Measurements from ENCODE around the gene N4BP2L2. TPM values are rescaled to one million over a fixed set of nuclear protein-coding genes. Genes with fewer than 3 reads are reported as not detected.
A peak's percentile ranks its signal among the peaks of the same experiment; 100 is the strongest.
"Not testable (repeated sequence)": the region's sequence is repeated elsewhere in the genome, so short reads cannot be mapped to it uniquely, and the experiment has no call there.

N4BP2L2 gene
- 100 to 1,000 TPM; 141 to 155 TPM for total RNA-seq

- Mint-ChIP-seq H3K27ac (peak within 1 kb of the TSS; percentile 92 to 100), H3K4me3 (peak within 1 kb of the TSS; percentile 99), H3K4me1 (ENCODE audit: low read depth in 2 of 2) (peaks cover 38 to 47% of the 10 kb centered on the region in 2 donors)
Observed at GRCh38 chr13:32538621-32539246, at the start of gene N4BP2L2. Gene N4BP2L2, minus strand, starts transcription at chr13:32538795. Its CDS starts 1,768 bp downstream, at chr13:32537027.

DNA sequence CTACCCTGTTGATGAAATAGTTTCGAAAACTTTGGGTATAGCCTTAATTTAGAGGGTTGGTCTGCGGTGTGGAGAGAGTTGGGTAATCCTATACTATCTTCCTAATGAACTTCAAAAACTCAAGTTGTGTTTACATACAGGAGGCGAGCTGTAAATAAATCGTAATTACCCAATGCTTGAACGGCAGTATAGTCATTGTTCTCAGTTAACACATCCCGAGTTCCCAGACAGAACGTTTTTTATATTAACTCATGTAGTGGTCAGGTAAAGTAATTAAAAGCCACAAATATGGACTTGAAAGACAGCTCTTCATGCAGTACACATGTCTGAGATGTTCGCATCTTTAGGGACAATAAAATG is 49.2 kb upstream of the N4BP2L2 start:
- Mint-ChIP-seq H3K4me3 (peak overlapping the region; percentile 90), H3K27me3 (no peaks in the 10 kb centered on the region), H3K36me3 (no peaks in the 10 kb centered on the region), H3K27ac (peak overlapping the region; percentile 85 to 97), H3K4me1 (ENCODE audit: low read depth in 2 of 2) (peaks cover 42% of the 10 kb centered on the region in 2 donors), H3K9me3 (no peaks in the 10 kb centered on the region)
- ATAC-seq (no peak), DNase-seq (ENCODE audit: low spot score) (no peak)

More at GRCh38 chr13:32538621-32539246, at the start of gene N4BP2L2:
- Mint-ChIP-seq H3K9me3 (no peaks in the 10 kb centered on the region), H3K36me3 (peaks cover 25% of the 10 kb centered on the region), H3K27me3 (peaks cover 0 to 3% of the 10 kb centered on the region in 2 donors)
- DNase-seq (ENCODE audit: low spot score) (peak; percentile 92), ATAC-seq (peak; percentile 96 to 98)

GRCh38 chr13:32587011-32587810 is 48.6 kb upstream of the N4BP2L2 start:
- Mint-ChIP-seq H3K27ac (peak overlapping the region; percentile 85 to 97), H3K36me3 (no peaks in the 10 kb centered on the region), H3K4me3 (peak overlapping the region; percentile 90), H3K4me1 (ENCODE audit: low read depth in 2 of 2) (peaks cover 37 to 42% of the 10 kb centered on the region in 2 donors), H3K9me3 (no peaks in the 10 kb centered on the region), H3K27me3 (no peaks in the 10 kb centered on the region)
- peak; percentile 48 to 51 for ATAC-seq
- DNase-seq (ENCODE audit: low spot score): peak; percentile 76

- H3K27me3 Mint-ChIP-seq: no peaks in the 10 kb centered on the region
- no peaks in the 10 kb centered on the region for H3K36me3 Mint-ChIP-seq
- H3K27ac Mint-ChIP-seq: peak within 1 kb of the TSS; percentile 85 to 97
- H3K4me1 Mint-ChIP-seq (ENCODE audit: low read depth in 2 of 2): peaks cover 31 to 37% of the 10 kb centered on the region in 2 donors
- peak within 1 kb of the TSS; percentile 91 for H3K4me3 Mint-ChIP-seq
- peak; percentile 97 to 98 for ATAC-seq
- H3K9me3 Mint-ChIP-seq: no peaks in the 10 kb centered on the region
- peak; percentile 97 for DNase-seq (ENCODE audit: low spot score)
Observed at GRCh38 chr13:32586080-32586900, 47.7 kb upstream of the N4BP2L2 start, which contains the start of gene PDS5B. Gene PDS5B, plus strand, starts transcription at chr13:32586452. Its CDS starts 62,321 bp downstream, at chr13:32648773.

DNA sequence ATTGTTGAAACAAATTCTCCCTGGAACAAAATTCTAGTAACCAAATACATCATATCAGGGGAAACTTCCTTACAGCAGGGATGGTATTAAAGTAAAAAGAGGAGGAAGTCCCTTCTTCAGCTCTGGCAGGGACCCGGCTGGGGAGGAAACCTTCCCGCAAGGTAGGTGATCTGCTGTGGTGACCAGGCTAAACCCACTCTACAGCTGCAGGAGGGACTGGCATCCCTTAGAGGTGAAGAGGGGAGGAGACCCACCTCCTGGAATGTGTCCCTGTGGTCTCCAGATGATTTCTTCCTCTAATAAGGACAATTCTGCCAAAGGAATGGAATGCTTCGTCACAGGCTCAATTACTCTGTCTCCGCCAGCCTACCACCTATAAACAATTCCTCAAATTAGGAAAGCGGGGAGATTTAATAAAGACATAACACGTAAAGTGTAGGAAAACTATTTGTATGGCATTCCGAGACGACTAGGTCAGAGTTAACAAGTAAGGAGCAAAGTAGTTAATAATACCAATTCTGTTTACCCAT is 47.0 kb upstream of the N4BP2L2 start:
- Mint-ChIP-seq H3K36me3 (no peaks in the 10 kb centered on the region), H3K4me3 (peak overlapping the region; percentile 91), H3K27me3 (no peaks in the 10 kb centered on the region), H3K9me3 (no peaks in the 10 kb centered on the region), H3K27ac (peak overlapping the region; percentile 68 to 90), H3K4me1 (ENCODE audit: low read depth in 2 of 2) (peaks cover 30 to 37% of the 10 kb centered on the region in 2 donors)
- ATAC-seq: no peak
- no peak for DNase-seq (ENCODE audit: low spot score)

DNA sequence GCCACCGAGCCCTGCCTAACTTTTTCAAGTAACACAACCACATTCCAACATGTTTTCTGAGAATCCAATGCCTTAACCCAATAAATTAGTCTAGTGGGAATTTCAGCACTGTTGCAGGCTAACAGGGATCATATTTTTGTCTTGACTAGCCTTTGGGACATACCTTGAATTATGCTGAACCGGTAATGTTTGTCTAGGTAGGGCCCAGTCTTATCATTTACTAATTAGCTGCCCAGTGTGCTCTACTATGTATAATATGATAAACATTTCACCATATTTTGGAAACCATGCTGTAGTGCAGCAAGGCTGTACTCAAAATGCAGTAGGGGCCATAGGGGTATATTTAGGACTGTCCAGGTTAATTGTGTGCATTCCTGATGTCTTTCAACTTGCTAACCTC is 44.4 kb upstream of the N4BP2L2 start:
- no peak for ATAC-seq
- H3K36me3 Mint-ChIP-seq: no peaks in the 10 kb centered on the region
- no peaks in the 10 kb centered on the region for H3K27me3 Mint-ChIP-seq
- H3K9me3 Mint-ChIP-seq: peaks cover 6% of the 10 kb centered on the region
- H3K4me3 Mint-ChIP-seq: no peak overlapping the region
- no peak for DNase-seq (ENCODE audit: low spot score)
- H3K4me1 Mint-ChIP-seq (ENCODE audit: low read depth in 2 of 2): peaks cover 14 to 18% of the 10 kb centered on the region in 2 donors
- no peak overlapping the region for H3K27ac Mint-ChIP-seq

GRCh38 chr13:32582281-32582680 is 43.7 kb upstream of the N4BP2L2 start:
- peaks cover 7 to 11% of the 10 kb centered on the region in 2 donors for H3K4me1 Mint-ChIP-seq (ENCODE audit: low read depth in 2 of 2)
- peaks cover 3% of the 10 kb centered on the region for H3K36me3 Mint-ChIP-seq
- peaks cover 8% of the 10 kb centered on the region for H3K9me3 Mint-ChIP-seq
- no peak overlapping the region for H3K27ac Mint-ChIP-seq
- no peak overlapping the region for H3K4me3 Mint-ChIP-seq
- DNase-seq (ENCODE audit: low spot score) (no peak), ATAC-seq (no peak)
- H3K27me3 Mint-ChIP-seq: no peaks in the 10 kb centered on the region

- Mint-ChIP-seq H3K4me1 (ENCODE audit: low read depth in 2 of 2) (peaks cover 7 to 11% of the 10 kb centered on the region in 2 donors), H3K27ac (no peak overlapping the region), H3K4me3 (no peak overlapping the region), H3K36me3 (peaks cover 8% of the 10 kb centered on the region), H3K27me3 (no peaks in the 10 kb centered on the region), H3K9me3 (peaks cover 13% of the 10 kb centered on the region)
- ATAC-seq: no peak
- DNase-seq (ENCODE audit: low spot score): no peak
Observed at GRCh38 chr13:32581177-32581786, 42.7 kb upstream of the N4BP2L2 start.

DNA sequence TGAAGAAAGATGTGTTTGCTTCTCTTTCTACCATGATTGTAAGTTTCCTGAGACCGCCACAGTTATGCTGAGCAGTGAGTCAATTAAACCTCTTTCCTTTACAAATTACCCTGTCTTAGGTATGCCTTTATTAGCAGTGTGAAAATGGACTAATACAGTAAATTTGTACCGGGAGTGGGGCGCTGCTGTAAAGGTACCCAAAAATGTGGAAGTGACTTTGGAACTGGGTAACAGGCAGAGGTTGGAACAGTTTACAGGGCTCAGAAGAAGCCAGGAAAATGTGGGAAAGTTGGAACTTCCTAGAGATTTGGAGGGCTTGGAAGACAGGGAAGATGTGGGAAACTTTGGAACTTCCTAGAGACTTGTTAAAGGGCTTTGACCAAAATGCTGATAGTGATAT is 38.4 kb upstream of the N4BP2L2 start:
- H3K27ac Mint-ChIP-seq: no peak overlapping the region
- no peak for DNase-seq (ENCODE audit: low spot score)
- H3K36me3 Mint-ChIP-seq: peaks cover 8% of the 10 kb centered on the region
- H3K9me3 Mint-ChIP-seq: peaks cover 13% of the 10 kb centered on the region
- no peak for ATAC-seq
- H3K27me3 Mint-ChIP-seq: no peaks in the 10 kb centered on the region
- no peaks in the 10 kb centered on the region for H3K4me1 Mint-ChIP-seq (ENCODE audit: low read depth in 2 of 2)
- no peak overlapping the region for H3K4me3 Mint-ChIP-seq

GRCh38 chr13:32575687-32576086 is 37.1 kb upstream of the N4BP2L2 start:
- not testable (repeated sequence) for H3K27ac Mint-ChIP-seq; DNase-seq (ENCODE audit: low spot score); ATAC-seq; H3K4me1 Mint-ChIP-seq (ENCODE audit: low read depth in 2 of 2); H3K36me3 Mint-ChIP-seq; H3K27me3 Mint-ChIP-seq; H3K4me3 Mint-ChIP-seq
- peaks cover 13% of the 10 kb centered on the region for H3K9me3 Mint-ChIP-seq

GRCh38 chr13:32560842-32561241 is 22.2 kb upstream of the N4BP2L2 start:
- H3K4me1 Mint-ChIP-seq (ENCODE audit: low read depth in 2 of 2); DNase-seq (ENCODE audit: low spot score); H3K27me3 Mint-ChIP-seq; H3K9me3 Mint-ChIP-seq; H3K4me3 Mint-ChIP-seq; H3K27ac Mint-ChIP-seq; ATAC-seq: not testable (repeated sequence)
- H3K36me3 Mint-ChIP-seq: peaks cover 13% of the 10 kb centered on the region

GRCh38 chr13:32555613-32556012 is 17.0 kb upstream of the N4BP2L2 start:
- ATAC-seq (no peak), DNase-seq (ENCODE audit: low spot score) (no peak)
- Mint-ChIP-seq H3K36me3 (peaks cover 2% of the 10 kb centered on the region), H3K27me3 (peaks cover 11 to 15% of the 10 kb centered on the region in 2 donors), H3K27ac (no peak overlapping the region), H3K4me1 (ENCODE audit: low read depth in 2 of 2) (peaks cover 0 to 3% of the 10 kb centered on the region in 2 donors), H3K4me3 (no peak overlapping the region), H3K9me3 (peaks cover 3% of the 10 kb centered on the region)

- no peak overlapping the region for H3K27ac Mint-ChIP-seq
- ATAC-seq (no peak), DNase-seq (ENCODE audit: low spot score) (no peak)
- no peaks in the 10 kb centered on the region for H3K36me3 Mint-ChIP-seq
- no peak overlapping the region for H3K4me3 Mint-ChIP-seq
- peaks cover 3 to 5% of the 10 kb centered on the region in 2 donors for H3K4me1 Mint-ChIP-seq (ENCODE audit: low read depth in 2 of 2)
- peaks cover 3% of the 10 kb centered on the region for H3K9me3 Mint-ChIP-seq
- H3K27me3 Mint-ChIP-seq: peaks cover 12 to 15% of the 10 kb centered on the region in 2 donors
Observed at GRCh38 chr13:32553720-32554119, 15.1 kb upstream of the N4BP2L2 start.

All from natural killer cell treated with Interleukin-12 subunit alpha and Interleukin-12 subunit beta and Interleukin-15 and Interleukin-18, amount 100 ng/mL, for 72 hours (primary cell).